GM10266 (cell line): ENCODE data around the gene GLDN.

Experiments used
- DNase-seq: peaks from one replicate; pipeline ENCODE4 v3.0.0; 2012; ENCODE audit errors: extremely low spot score
- CTCF ChIP-seq: IDR thresholded peaks from 2 replicates; pipeline ENCODE4 v1.5.1; 2012; ENCODE audit warnings: mild to moderate bottlenecking, low read depth; ENCODE audit not compliant: control insufficient read depth, insufficient read depth; ENCODE audit errors: missing control alignments

GLDN gene

GRCh38 chr15:51333571-51333970 lies 7.9 kb upstream of the GLDN start:
- TF ChIP-seq CTCF, result no peak
- DNase-seq, result no peak

GRCh38 chr15:51334011-51334451 lies 7.4 kb upstream of the GLDN start:
- DNase-seq, result no peak
- TF ChIP-seq CTCF, result no peak

GRCh38 chr15:51335087-51335486 lies 6.4 kb upstream of the GLDN start:
- DNase-seq, result no peak
- no peak for TF ChIP-seq CTCF

GRCh38 chr15:51335538-51336410 lies 5.7 kb upstream of the GLDN start:
- no peak for TF ChIP-seq CTCF
- peak; percentile 50 for DNase-seq

- TF ChIP-seq CTCF, result no peak
- DNase-seq, result no peak
These were observed 3.0 kb upstream of the GLDN start, which contains the start of gene CYP19A1 for GRCh38 chr15:51338496-51338895. Gene CYP19A1, minus strand, starts transcription at chr15:51338596. Its CDS starts 95,684 bp downstream, at chr15:51242912.

- TF ChIP-seq CTCF, result no peak
- no peak for DNase-seq
These were observed 958 bp downstream of the GLDN start for GRCh38 chr15:51342227-51342999.
